ENCODE data around the gene EIF2B2. TPM values are rescaled to one million over a fixed set of nuclear protein-coding genes. Genes with fewer than 3 reads are reported as not detected.

EIF2B2 gene
- total RNA-seq (10 to 100 TPM; 57.4 to 66.7 TPM), polyA plus RNA-seq (28.3 TPM)

- H3K4me3 ChIP-seq (ENCODE audit: low read length): peak within 1 kb of the TSS; percentile 95
- CTCF ChIA-PET: interaction anchor here (0.8 to 2.1 kb wide), 4 partner anchors 12 to 61 kb away, joined by 3 to 6 read pairs (median 3); partner anchors contain the start of gene ACYP1
Observed at GRCh38 chr14:75002392-75003249, at the start of gene EIF2B2. Gene EIF2B2, plus strand, starts transcription at chr14:75002921. Its CDS starts 70 bp downstream, at chr14:75002991.

GRCh38 chr14:74953686-74954085 is 49.0 kb upstream of the EIF2B2 start:
- Histone ChIP-seq H3K4me3 (ENCODE audit: low read length) (no peak overlapping the region), H3K4me1 (ENCODE audit: insufficient read depth, low read length) (no peaks in the 10 kb centered on the region), H3K9me3 (ENCODE audit: low read length) (no peaks in the 10 kb centered on the region), H3K27ac (ENCODE audit: low read depth, low read length) (no peak overlapping the region), H3K27me3 (ENCODE audit: insufficient read depth, low read length, poor library complexity, severe bottlenecking) (peaks cover 10% of the 10 kb centered on the region), H3K36me3 (ENCODE audit: insufficient read depth, low read length) (no peaks in the 10 kb centered on the region)
- ChIA-PET CTCF (interaction anchor here (1.2 to 2.0 kb wide), 2 partner anchors 8 to 135 kb away, joined by 4 to 6 read pairs; no protein-coding TSS in a partner anchor), POLR2A (no interaction called here)
- Mint-ChIP-seq H3K9me3 (no peaks in the 10 kb centered on the region), H3K36me3 (no peaks in the 10 kb centered on the region), H3K27ac (no peak overlapping the region), H3K4me1 (peaks cover 2 to 4% (median 3%) of the 10 kb centered on the region in 3 donors), H3K27me3 (peaks cover 10 to 24% of the 10 kb centered on the region in 2 donors), H3K4me3 (no peak overlapping the region)
- DNase-seq: no peak

More at GRCh38 chr14:75002392-75003249, at the start of gene EIF2B2:
- Mint-ChIP-seq H3K4me1 (peaks cover 40 to 54% (median 49%) of the 10 kb centered on the region in 3 donors), H3K4me3 (peak within 1 kb of the TSS; percentile 87 to 100 (median 95)), H3K36me3 (peaks cover 9 to 50% (median 12%) of the 10 kb centered on the region in 3 donors), H3K27ac (peak within 1 kb of the TSS; percentile 97 to 100 (median 99)), H3K9me3 (peaks cover 0 to 1% (median 0%) of the 10 kb centered on the region in 5 donors), H3K27me3 (no peaks in the 10 kb centered on the region)
- H3K9me3 ChIP-seq (ENCODE audit: low read length): no peaks in the 10 kb centered on the region
- H3K27ac ChIP-seq (ENCODE audit: low read depth, low read length): peak within 1 kb of the TSS; percentile 90
- peaks cover 18% of the 10 kb centered on the region for H3K36me3 ChIP-seq (ENCODE audit: insufficient read depth, low read length)
- H3K27me3 ChIP-seq (ENCODE audit: insufficient read depth, low read length, poor library complexity, severe bottlenecking): no peaks in the 10 kb centered on the region
- H3K4me1 ChIP-seq (ENCODE audit: insufficient read depth, low read length): peaks cover 20% of the 10 kb centered on the region
- POLR2A ChIA-PET: interaction anchor here (0.6 to 1.4 kb wide), 6 partner anchors 15 to 176 kb away, joined by 3 read pairs; partner anchors contain the start of genes ACYP1 and MLH3
- DNase-seq: peak; percentile 97 to 100 (median 99)

GRCh38 chr14:74954232-74954946 is 48.3 kb upstream of the EIF2B2 start:
- no peaks in the 10 kb centered on the region for H3K9me3 ChIP-seq (ENCODE audit: low read length)
- POLR2A ChIA-PET: interaction anchor here (1.1 kb wide), 1 partner anchor 12 kb away, joined by 3 read pairs; no protein-coding TSS in a partner anchor
- H3K36me3 ChIP-seq (ENCODE audit: insufficient read depth, low read length): no peaks in the 10 kb centered on the region
- no peak overlapping the region for H3K27ac ChIP-seq (ENCODE audit: low read depth, low read length)
- H3K9me3 Mint-ChIP-seq: no peaks in the 10 kb centered on the region
- no peak overlapping the region for H3K4me3 Mint-ChIP-seq
- H3K4me3 ChIP-seq (ENCODE audit: low read length): no peak overlapping the region
- DNase-seq: no peak
- no peak overlapping the region for H3K27ac Mint-ChIP-seq
- no peaks in the 10 kb centered on the region for H3K36me3 Mint-ChIP-seq
- H3K4me1 Mint-ChIP-seq: peaks cover 2 to 4% (median 3%) of the 10 kb centered on the region in 3 donors
- peaks cover 10 to 24% of the 10 kb centered on the region in 2 donors for H3K27me3 Mint-ChIP-seq
- no peaks in the 10 kb centered on the region for H3K4me1 ChIP-seq (ENCODE audit: insufficient read depth, low read length)
- CTCF ChIA-PET: interaction anchor here (1.2 to 2.0 kb wide), 2 partner anchors 9 to 134 kb away, joined by 4 to 6 read pairs; no protein-coding TSS in a partner anchor
- H3K27me3 ChIP-seq (ENCODE audit: insufficient read depth, low read length, poor library complexity, severe bottlenecking): peaks cover 10% of the 10 kb centered on the region

GRCh38 chr14:74954947-74955228 is 47.8 kb upstream of the EIF2B2 start:
- ChIA-PET CTCF (interaction anchor here (2.0 kb wide), 1 partner anchor 10 kb away, joined by 6 read pairs; no protein-coding TSS in a partner anchor), POLR2A (interaction anchor here (0.6 to 1.1 kb wide), 2 partner anchors 13 to 169 kb away, joined by 3 read pairs; no protein-coding TSS in a partner anchor)
- H3K27me3 ChIP-seq (ENCODE audit: insufficient read depth, low read length, poor library complexity, severe bottlenecking): peaks cover 10% of the 10 kb centered on the region
- peak overlapping the region in 5 of 7 donors; percentile 32 to 66 (median 51) for H3K4me3 Mint-ChIP-seq
- H3K27ac Mint-ChIP-seq: no peak overlapping the region
- no peaks in the 10 kb centered on the region for H3K9me3 ChIP-seq (ENCODE audit: low read length)
- H3K27me3 Mint-ChIP-seq: peaks cover 11 to 22% of the 10 kb centered on the region in 2 donors
- H3K36me3 Mint-ChIP-seq: no peaks in the 10 kb centered on the region
- no peak overlapping the region for H3K27ac ChIP-seq (ENCODE audit: low read depth, low read length)
- H3K9me3 Mint-ChIP-seq: no peaks in the 10 kb centered on the region
- peaks cover 2 to 4% (median 3%) of the 10 kb centered on the region in 3 donors for H3K4me1 Mint-ChIP-seq
- peak overlapping the region; percentile 34 for H3K4me3 ChIP-seq (ENCODE audit: low read length)
- no peaks in the 10 kb centered on the region for H3K36me3 ChIP-seq (ENCODE audit: insufficient read depth, low read length)
- no peak for DNase-seq
- no peaks in the 10 kb centered on the region for H3K4me1 ChIP-seq (ENCODE audit: insufficient read depth, low read length)

- H3K27me3 ChIP-seq (ENCODE audit: insufficient read depth, low read length, poor library complexity, severe bottlenecking): peaks cover 10% of the 10 kb centered on the region
- H3K36me3 Mint-ChIP-seq: no peaks in the 10 kb centered on the region
- no peaks in the 10 kb centered on the region for H3K36me3 ChIP-seq (ENCODE audit: insufficient read depth, low read length)
- H3K9me3 Mint-ChIP-seq: no peaks in the 10 kb centered on the region
- ChIA-PET CTCF (no interaction called here), POLR2A (interaction anchor here (0.6 to 1.1 kb wide), 2 partner anchors 13 to 169 kb away, joined by 3 read pairs; no protein-coding TSS in a partner anchor)
- H3K4me1 ChIP-seq (ENCODE audit: insufficient read depth, low read length): no peaks in the 10 kb centered on the region
- no peaks in the 10 kb centered on the region for H3K9me3 ChIP-seq (ENCODE audit: low read length)
- H3K4me3 Mint-ChIP-seq: peak within 1 kb of the TSS; percentile 13 to 68 (median 66)
- H3K4me1 Mint-ChIP-seq: peaks cover 2 to 4% (median 3%) of the 10 kb centered on the region in 3 donors
- no peak within 1 kb of the TSS for H3K27ac ChIP-seq (ENCODE audit: low read depth, low read length)
- peak within 1 kb of the TSS; percentile 34 for H3K4me3 ChIP-seq (ENCODE audit: low read length)
- peak within 1 kb of the TSS in 2 of 8 donors; percentile 37 to 52 for H3K27ac Mint-ChIP-seq
- DNase-seq: peak in 4 of 5 donors; percentile 12 to 35 (median 20)
- peaks cover 14 to 17% of the 10 kb centered on the region in 2 donors for H3K27me3 Mint-ChIP-seq
Observed at GRCh38 chr14:74955229-74956026, 47.3 kb upstream of the EIF2B2 start, which contains the start of gene PGF. Gene PGF, minus strand, starts transcription at chr14:74955597. Its CDS starts 355 bp downstream, at chr14:74955242.

GRCh38 chr14:74956027-74956279 is 46.8 kb upstream of the EIF2B2 start:
- DNase-seq: no peak
- no peak overlapping the region for H3K4me3 ChIP-seq (ENCODE audit: low read length)
- POLR2A ChIA-PET: no interaction called here

GRCh38 chr14:74956280-74957072 is 46.2 kb upstream of the EIF2B2 start:
- no peak overlapping the region for H3K4me3 ChIP-seq (ENCODE audit: low read length)
- POLR2A ChIA-PET: no interaction called here

More at GRCh38 chr14:74956027-74956279, 46.8 kb upstream of the EIF2B2 start:
- peak overlapping the region in 6 of 7 donors; percentile 23 to 68 (median 56) for H3K4me3 Mint-ChIP-seq
- H3K27ac Mint-ChIP-seq: no peak overlapping the region
- H3K27ac ChIP-seq (ENCODE audit: low read depth, low read length): no peak overlapping the region
- peaks cover 10% of the 10 kb centered on the region for H3K27me3 ChIP-seq (ENCODE audit: insufficient read depth, low read length, poor library complexity, severe bottlenecking)
- H3K27me3 Mint-ChIP-seq: peaks cover 14 to 17% of the 10 kb centered on the region in 2 donors
- no peaks in the 10 kb centered on the region for H3K9me3 Mint-ChIP-seq
- no peaks in the 10 kb centered on the region for H3K36me3 ChIP-seq (ENCODE audit: insufficient read depth, low read length)
- CTCF ChIA-PET: no interaction called here
- no peaks in the 10 kb centered on the region for H3K9me3 ChIP-seq (ENCODE audit: low read length)
- no peaks in the 10 kb centered on the region for H3K36me3 Mint-ChIP-seq
- H3K4me1 Mint-ChIP-seq: peaks cover 2 to 4% (median 3%) of the 10 kb centered on the region in 3 donors
- H3K4me1 ChIP-seq (ENCODE audit: insufficient read depth, low read length): no peaks in the 10 kb centered on the region

More at GRCh38 chr14:74956280-74957072, 46.2 kb upstream of the EIF2B2 start:
- no peak overlapping the region for H3K27ac ChIP-seq (ENCODE audit: low read depth, low read length)
- Mint-ChIP-seq H3K9me3 (no peaks in the 10 kb centered on the region), H3K4me1 (peaks cover 2 to 4% (median 3%) of the 10 kb centered on the region in 3 donors), H3K4me3 (peak overlapping the region; percentile 13 to 68 (median 65)), H3K27ac (peak overlapping the region in 2 of 8 donors; percentile 37 to 52), H3K27me3 (peaks cover 13 to 14% of the 10 kb centered on the region in 2 donors), H3K36me3 (no peaks in the 10 kb centered on the region)
- H3K36me3 ChIP-seq (ENCODE audit: insufficient read depth, low read length): no peaks in the 10 kb centered on the region
- no peaks in the 10 kb centered on the region for H3K9me3 ChIP-seq (ENCODE audit: low read length)
- CTCF ChIA-PET: no interaction called here
- peaks cover 10% of the 10 kb centered on the region for H3K27me3 ChIP-seq (ENCODE audit: insufficient read depth, low read length, poor library complexity, severe bottlenecking)
- H3K4me1 ChIP-seq (ENCODE audit: insufficient read depth, low read length): no peaks in the 10 kb centered on the region
- no peak for DNase-seq

Data from CD8-positive, alpha-beta memory T cell (primary cell).